ENCODE results near the gene CBFA2T3. TPM values are rescaled to one million over a fixed set of nuclear protein-coding genes. Genes with fewer than 3 reads are reported as not detected.

The CBFA2T3 gene
- total RNA-seq, 1 experiment from 2014 or later: 13.7 TPM

GRCh38 chr16:88882358-88883030 is 94.5 kb downstream of the CBFA2T3 start:
- Histone ChIP-seq H3K4me1 (ENCODE audit: control insufficient read depth, insufficient read depth, low read length) (peaks cover under 1% of the 10 kb centered on the region), H3K4me3 (ENCODE audit: low read depth in 2 of 2, low read length in 2 of 2) (no peak overlapping the region), H3K27ac (ENCODE audit: low read length) (no peak overlapping the region), H3K27me3 (ENCODE audit: control insufficient read depth, insufficient read depth, low read length) (no peaks in the 10 kb centered on the region), H3K36me3 (ENCODE audit: control insufficient read depth, insufficient read depth, low read length) (no peaks in the 10 kb centered on the region), H3K9me3 (ENCODE audit: control insufficient read depth, insufficient read depth, low read depth, low read length) (no peaks in the 10 kb centered on the region)
- in situ Hi-C loops (cut with HindIII; ENCODE audit: low pct_unique_long_range_greater_than_20kb, low sequenced_read_pairs): no loop called here
- BruUV-seq (replicated peaks): no TSS peak
- ChIA-PET CTCF (no interaction called here), POLR2A (no interaction called here)
- no peak for DNase-seq (ENCODE audit: low read depth, low spot score)
- no peak for TF ChIP-seq SIN3A (IDR thresholded peaks at IDR 0.05; ENCODE audit: borderline replicate concordance, insufficient read depth, low read depth, low read length)
- TF ChIP-seq POLR2AphosphoS5 (IDR thresholded peaks at IDR 0.05; ENCODE audit: low read depth, low read length): no peak
- no peak for TF ChIP-seq CTCF (IDR thresholded peaks at IDR 0.05)
- TF ChIP-seq TCF7L2 (IDR thresholded peaks at IDR 0.05; ENCODE audit: low read depth, low read length): no peak
- TF ChIP-seq, protein P1, sequence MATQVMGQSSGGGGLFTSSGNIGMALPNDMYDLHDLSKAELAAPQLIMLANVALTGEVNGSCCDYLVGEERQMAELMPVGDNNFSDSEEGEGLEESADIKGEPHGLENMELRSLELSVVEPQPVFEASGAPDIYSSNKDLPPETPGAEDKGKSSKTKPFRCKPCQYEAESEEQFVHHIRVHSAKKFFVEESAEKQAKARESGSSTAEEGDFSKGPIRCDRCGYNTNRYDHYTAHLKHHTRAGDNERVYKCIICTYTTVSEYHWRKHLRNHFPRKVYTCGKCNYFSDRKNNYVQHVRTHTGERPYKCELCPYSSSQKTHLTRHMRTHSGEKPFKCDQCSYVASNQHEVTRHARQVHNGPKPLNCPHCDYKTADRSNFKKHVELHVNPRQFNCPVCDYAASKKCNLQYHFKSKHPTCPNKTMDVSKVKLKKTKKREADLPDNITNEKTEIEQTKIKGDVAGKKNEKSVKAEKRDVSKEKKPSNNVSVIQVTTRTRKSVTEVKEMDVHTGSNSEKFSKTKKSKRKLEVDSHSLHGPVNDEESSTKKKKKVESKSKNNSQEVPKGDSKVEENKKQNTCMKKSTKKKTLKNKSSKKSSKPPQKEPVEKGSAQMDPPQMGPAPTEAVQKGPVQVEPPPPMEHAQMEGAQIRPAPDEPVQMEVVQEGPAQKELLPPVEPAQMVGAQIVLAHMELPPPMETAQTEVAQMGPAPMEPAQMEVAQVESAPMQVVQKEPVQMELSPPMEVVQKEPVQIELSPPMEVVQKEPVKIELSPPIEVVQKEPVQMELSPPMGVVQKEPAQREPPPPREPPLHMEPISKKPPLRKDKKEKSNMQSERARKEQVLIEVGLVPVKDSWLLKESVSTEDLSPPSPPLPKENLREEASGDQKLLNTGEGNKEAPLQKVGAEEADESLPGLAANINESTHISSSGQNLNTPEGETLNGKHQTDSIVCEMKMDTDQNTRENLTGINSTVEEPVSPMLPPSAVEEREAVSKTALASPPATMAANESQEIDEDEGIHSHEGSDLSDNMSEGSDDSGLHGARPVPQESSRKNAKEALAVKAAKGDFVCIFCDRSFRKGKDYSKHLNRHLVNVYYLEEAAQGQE (IDR thresholded peaks at IDR 0.05; ENCODE audit: insufficient read depth in 1 of 2, low read depth in 2 of 2, low read length in 1 of 2): no peak
- intact Hi-C loops (cut with micrococcal nuclease; ENCODE audit: unreplicated experiment): no loop called here
- ATAC-seq: peak; percentile 55

- H3K9me3 ChIP-seq (ENCODE audit: control insufficient read depth, insufficient read depth, low read depth, low read length): no peaks in the 10 kb centered on the region
- no peaks in the 10 kb centered on the region for H3K4me1 ChIP-seq (ENCODE audit: control insufficient read depth, insufficient read depth, low read length)
- ChIA-PET POLR2A (no interaction called here), CTCF (no interaction called here)
- no TSS peak for BruUV-seq (replicated peaks)
- no peak overlapping the region for H3K4me3 ChIP-seq (ENCODE audit: low read depth in 2 of 2, low read length in 2 of 2)
- TF ChIP-seq SIN3A (IDR thresholded peaks at IDR 0.05; ENCODE audit: borderline replicate concordance, insufficient read depth, low read depth, low read length): no peak
- TF ChIP-seq TCF7L2 (IDR thresholded peaks at IDR 0.05; ENCODE audit: low read depth, low read length): no peak
- TF ChIP-seq, protein P1 (IDR thresholded peaks at IDR 0.05; ENCODE audit: insufficient read depth in 1 of 2, low read depth in 2 of 2, low read length in 1 of 2): no peak
- in situ Hi-C loops (cut with HindIII; ENCODE audit: low pct_unique_long_range_greater_than_20kb, low sequenced_read_pairs): no loop called here
- intact Hi-C loops (cut with micrococcal nuclease; ENCODE audit: unreplicated experiment): no loop called here
- DNase-seq (ENCODE audit: low read depth, low spot score) (no peak), ATAC-seq (no peak)
- H3K27ac ChIP-seq (ENCODE audit: low read length): no peak overlapping the region
- no peaks in the 10 kb centered on the region for H3K36me3 ChIP-seq (ENCODE audit: control insufficient read depth, insufficient read depth, low read length)
- no peaks in the 10 kb centered on the region for H3K27me3 ChIP-seq (ENCODE audit: control insufficient read depth, insufficient read depth, low read length)
These were observed 95.2 kb downstream of the CBFA2T3 start for GRCh38 chr16:88881675-88882357.
